Measurements from ENCODE around the gene LRP6. TPM values are rescaled to one million over a fixed set of nuclear protein-coding genes. Genes with fewer than 3 reads are reported as not detected.

LRP6 gene
- total RNA-seq, 2 experiments from 2014 or later, result 5.2 to 8.1 TPM

- Histone ChIP-seq H3K9me2 (ENCODE audit: insufficient read depth, low read length) (no peaks in the 10 kb centered on the region), H3K9me3 (ENCODE audit: low read length) (no peaks in the 10 kb centered on the region; the same call in 1 of the 2 replicates), H3K27ac (ENCODE audit: low read depth, low read length, poor library complexity, severe bottlenecking) (no peak overlapping the region), H3K36me3 (ENCODE audit: insufficient read depth, low read length) (no peaks in the 10 kb centered on the region), H3K4me2 (ENCODE audit: low read length) (no peak overlapping the region), H3K4me3 (ENCODE audit: low read depth, low read length, poor library complexity, severe bottlenecking) (no peak overlapping the region), H3K79me2 (ENCODE audit: insufficient read depth, low read depth, low read length) (no peaks in the 10 kb centered on the region), H4K20me1 (ENCODE audit: insufficient read depth, low read length) (no peaks in the 10 kb centered on the region), H3K4me1 (ENCODE audit: insufficient read depth, low read length, poor library complexity, severe bottlenecking) (no peaks in the 10 kb centered on the region), H2AFZ (ENCODE audit: low read length) (no peak overlapping the region)
- no peak for TF ChIP-seq CTCF (conservative IDR thresholded peaks at IDR 0.05; ENCODE audit: low read length)
- ChIA-PET CTCF (ENCODE audit: unreplicated experiment) (no interaction called here), POLR2A (no interaction called here)
- no peak for DNase-seq (ENCODE audit: low spot score)
- intact Hi-C loops (cut with micrococcal nuclease; ENCODE audit: unreplicated experiment), result no loop called here
- no TSS peak for BruUV-seq (replicated peaks)
Observed at GRCh38 chr12:12198124-12198523, 68.7 kb downstream of the LRP6 start.

- ChIA-PET CTCF (ENCODE audit: unreplicated experiment) (no interaction called here), POLR2A (no interaction called here)
- Histone ChIP-seq H4K20me1 (ENCODE audit: insufficient read depth, low read length) (no peaks in the 10 kb centered on the region), H3K9me3 (ENCODE audit: low read length) (no peaks in the 10 kb centered on the region; the same call in 1 of the 2 replicates), H3K4me2 (ENCODE audit: low read length) (no peak overlapping the region), H3K36me3 (ENCODE audit: insufficient read depth, low read length) (no peaks in the 10 kb centered on the region), H3K27ac (ENCODE audit: low read depth, low read length, poor library complexity, severe bottlenecking) (no peak overlapping the region), H3K4me3 (ENCODE audit: low read depth, low read length, poor library complexity, severe bottlenecking) (no peak overlapping the region), H3K79me2 (ENCODE audit: insufficient read depth, low read depth, low read length) (no peaks in the 10 kb centered on the region), H2AFZ (ENCODE audit: low read length) (no peak overlapping the region), H3K9me2 (ENCODE audit: insufficient read depth, low read length) (no peaks in the 10 kb centered on the region), H3K4me1 (ENCODE audit: insufficient read depth, low read length, poor library complexity, severe bottlenecking) (no peaks in the 10 kb centered on the region)
- no peak for TF ChIP-seq EZH2phosphoT487 (IDR thresholded peaks at IDR 0.05; ENCODE audit: borderline replicate concordance, low read depth, low read length)
- TF ChIP-seq CTCF (conservative IDR thresholded peaks at IDR 0.05; ENCODE audit: low read length), result no peak
- DNase-seq (ENCODE audit: low spot score), result no peak
- BruUV-seq (replicated peaks), result no TSS peak
- intact Hi-C loops (cut with micrococcal nuclease; ENCODE audit: unreplicated experiment), result no loop called here
Observed at GRCh38 chr12:12197128-12197527, 69.7 kb downstream of the LRP6 start.

GRCh38 chr12:12195516-12195915 is 71.3 kb downstream of the LRP6 start:
- no peak for TF ChIP-seq CTCF (conservative IDR thresholded peaks at IDR 0.05; ENCODE audit: low read length)
- no peak for TF ChIP-seq EZH2phosphoT487 (IDR thresholded peaks at IDR 0.05; ENCODE audit: borderline replicate concordance, low read depth, low read length)
- ChIA-PET CTCF (ENCODE audit: unreplicated experiment) (no interaction called here), POLR2A (no interaction called here)
- Histone ChIP-seq H4K20me1 (ENCODE audit: insufficient read depth, low read length) (no peaks in the 10 kb centered on the region), H3K36me3 (ENCODE audit: insufficient read depth, low read length) (no peaks in the 10 kb centered on the region), H3K27ac (ENCODE audit: low read depth, low read length, poor library complexity, severe bottlenecking) (no peak overlapping the region), H3K4me2 (ENCODE audit: low read length) (no peak overlapping the region), H3K79me2 (ENCODE audit: insufficient read depth, low read depth, low read length) (no peaks in the 10 kb centered on the region), H3K9me3 (ENCODE audit: low read length) (no peaks in the 10 kb centered on the region; the same call in 1 of the 2 replicates), H3K4me1 (ENCODE audit: insufficient read depth, low read length, poor library complexity, severe bottlenecking) (no peaks in the 10 kb centered on the region), H3K4me3 (ENCODE audit: low read depth, low read length, poor library complexity, severe bottlenecking) (no peak overlapping the region), H2AFZ (ENCODE audit: low read length) (no peak overlapping the region), H3K9me2 (ENCODE audit: insufficient read depth, low read length) (no peaks in the 10 kb centered on the region)
- intact Hi-C loops (cut with micrococcal nuclease; ENCODE audit: unreplicated experiment), result no loop called here
- no peak for DNase-seq (ENCODE audit: low spot score)
- BruUV-seq (replicated peaks), result no TSS peak
